NCI-H1436 (cell line): ENCODE results near the gene MEN1.
A peak's percentile ranks its signal among the peaks of the same experiment; 100 is the strongest.

Source experiments
- DNase-seq: peaks from one replicate; lab custom pipeline; 2025; lab: John Stamatoyannopoulos, UW

MEN1 gene

GRCh38 chr11:64778473-64779298 is 31.7 kb downstream of the MEN1 start, which contains the start of gene SF1:
Gene SF1, minus strand, starts transcription at chr11:64778542. Its CDS starts 150 bp downstream, at chr11:64778392.
- peak; percentile 100 for DNase-seq

- DNase-seq, result no peak
Observed at GRCh38 chr11:64778223-64778472, 32.2 kb downstream of the MEN1 start.

GRCh38 chr11:64777449-64778222 is 32.7 kb downstream of the MEN1 start:
- peak; percentile 76 for DNase-seq

GRCh38 chr11:64776875-64777274 is 33.5 kb downstream of the MEN1 start:
- DNase-seq, result no peak

- DNase-seq, result no peak
Observed at GRCh38 chr11:64776425-64776824, 33.9 kb downstream of the MEN1 start.

GRCh38 chr11:64774144-64774543 is 36.2 kb downstream of the MEN1 start:
- DNase-seq, result no peak

- DNase-seq, result no peak
Observed at GRCh38 chr11:64772303-64773018, 37.9 kb downstream of the MEN1 start.

GRCh38 chr11:64771861-64772260 is 38.5 kb downstream of the MEN1 start:
- no peak for DNase-seq

GRCh38 chr11:64770120-64770519 is 40.2 kb downstream of the MEN1 start:
- no peak for DNase-seq

GRCh38 chr11:64769283-64769682 is 41.1 kb downstream of the MEN1 start:
- no peak for DNase-seq

GRCh38 chr11:64768300-64768694 is 42.1 kb downstream of the MEN1 start:
- no peak for DNase-seq

GRCh38 chr11:64767344-64768299 is 42.7 kb downstream of the MEN1 start:
- DNase-seq, result peak; percentile 26

- DNase-seq, result no peak
Observed at GRCh38 chr11:64766881-64767280, 43.5 kb downstream of the MEN1 start.

GRCh38 chr11:64765851-64766665 is 44.3 kb downstream of the MEN1 start:
- DNase-seq, result no peak

GRCh38 chr11:64765291-64765850 is 45.0 kb downstream of the MEN1 start:
- DNase-seq, result no peak

GRCh38 chr11:64764753-64765152 is 45.6 kb downstream of the MEN1 start:
- no peak for DNase-seq

- DNase-seq, result no peak
Observed at GRCh38 chr11:64764040-64764611, 46.2 kb downstream of the MEN1 start.

GRCh38 chr11:64763526-64764039 is 46.8 kb downstream of the MEN1 start:
- DNase-seq, result no peak

GRCh38 chr11:64762674-64763525 is 47.5 kb downstream of the MEN1 start:
- no peak for DNase-seq
